HG03060 (cell line): ENCODE data around the gene DCLK1.

ENCODE experiments used
- ATAC-seq: cut with Tn5 transposase; IDR thresholded peaks from one replicate; pipeline ENCODE4 v1.9.1; 2021; ENCODE audit warnings: low read depth, moderate number of reproducible peaks; ENCODE audit not compliant: unreplicated experiment

The DCLK1 gene

DNA sequence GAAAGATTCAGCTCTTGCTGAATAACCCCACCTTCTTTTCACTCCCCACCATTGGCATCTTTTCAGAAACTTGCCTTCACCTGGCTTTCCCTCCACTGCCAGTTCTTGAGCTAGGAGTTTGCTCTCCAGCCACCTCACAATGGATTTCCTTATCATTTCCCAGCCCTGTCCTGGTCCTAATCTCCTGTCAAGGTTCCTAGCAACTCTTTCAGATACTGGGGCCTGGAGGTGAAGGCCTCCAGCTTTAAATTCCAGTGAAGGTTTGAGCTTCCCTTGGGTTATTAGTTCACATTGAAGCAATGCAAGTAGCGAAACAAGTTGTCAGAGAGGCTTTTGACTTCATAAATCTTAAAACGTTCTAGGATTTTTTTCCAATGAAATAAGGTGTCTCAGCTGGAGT is 333.9 kb downstream of the DCLK1 start:
- ATAC-seq, result no peak

DNA sequence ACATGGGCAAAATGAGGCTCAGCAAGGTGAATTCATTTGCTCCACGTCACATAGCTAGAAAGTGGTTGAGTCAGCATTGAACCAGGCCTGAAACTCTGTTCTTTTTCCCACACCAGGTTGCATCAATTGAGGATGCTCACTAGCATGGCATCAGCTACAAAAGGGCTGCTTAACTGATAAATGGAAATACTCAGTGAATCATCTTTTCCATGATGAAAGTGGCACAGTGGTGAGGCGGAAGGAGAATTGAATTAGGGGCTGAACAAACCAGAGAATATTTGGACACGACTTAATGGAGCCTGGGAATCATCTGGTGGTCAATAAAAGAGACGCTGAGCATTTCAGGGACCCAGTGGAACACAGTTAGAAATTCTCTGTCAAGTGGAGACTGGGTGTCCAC is 334.6 kb downstream of the DCLK1 start:
- ATAC-seq, result no peak

DNA sequence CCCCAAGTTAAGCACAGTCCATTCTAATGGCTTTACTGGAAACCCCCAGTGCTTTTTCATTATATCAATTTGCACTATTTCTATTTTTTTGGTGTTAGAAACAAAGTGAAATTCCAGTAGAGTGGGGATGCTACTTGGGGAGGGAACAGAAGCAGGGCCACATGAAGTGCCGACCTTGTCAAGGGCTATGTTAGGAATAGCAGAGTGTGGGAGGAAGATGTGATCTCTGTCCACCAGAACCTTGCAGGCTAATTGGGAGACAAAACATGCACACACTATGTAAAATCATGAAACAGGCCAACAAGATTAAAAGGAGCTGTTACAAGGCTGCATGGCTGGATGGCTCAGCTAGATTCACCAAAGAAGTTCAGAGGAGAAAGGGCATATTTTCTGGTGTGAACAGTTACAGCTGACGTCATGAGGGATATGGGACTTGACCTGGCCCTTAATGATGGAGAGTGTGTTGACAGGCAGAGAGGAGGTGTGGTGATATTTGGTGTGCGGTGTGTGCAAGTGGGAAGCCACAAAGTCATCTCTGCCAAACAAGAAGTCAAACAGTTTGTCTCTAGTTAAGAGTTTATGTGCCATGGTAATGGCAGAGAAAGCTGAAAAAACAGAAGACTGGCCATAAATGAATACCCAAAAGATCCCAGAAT is 336.3 kb downstream of the DCLK1 start:
- ATAC-seq, result no peak

- ATAC-seq, result no peak
Observed at GRCh38 chr13:35793823-35794222, 337.4 kb downstream of the DCLK1 start.

- no peak for ATAC-seq
Observed at GRCh38 chr13:35792911-35793310, 338.3 kb downstream of the DCLK1 start.

DNA sequence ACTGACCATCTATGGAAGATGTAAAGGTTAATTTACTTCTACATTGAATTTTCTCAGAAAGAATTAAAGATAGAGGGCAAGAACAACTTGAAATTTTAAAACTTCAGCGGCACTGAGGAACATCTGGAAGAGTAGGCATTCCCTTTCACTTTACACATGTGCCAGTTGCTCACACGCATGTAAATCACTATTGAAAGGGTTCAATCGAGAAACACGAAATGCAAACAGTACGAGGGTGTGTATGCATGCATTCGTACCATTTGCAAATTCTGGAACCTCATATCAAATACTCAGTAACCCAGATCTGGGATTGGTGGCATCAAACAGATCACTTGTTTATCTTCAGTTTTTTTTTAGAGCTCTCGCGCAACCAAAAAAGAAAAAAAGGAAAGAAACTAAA is 339.2 kb downstream of the DCLK1 start:
- no peak for ATAC-seq

DNA sequence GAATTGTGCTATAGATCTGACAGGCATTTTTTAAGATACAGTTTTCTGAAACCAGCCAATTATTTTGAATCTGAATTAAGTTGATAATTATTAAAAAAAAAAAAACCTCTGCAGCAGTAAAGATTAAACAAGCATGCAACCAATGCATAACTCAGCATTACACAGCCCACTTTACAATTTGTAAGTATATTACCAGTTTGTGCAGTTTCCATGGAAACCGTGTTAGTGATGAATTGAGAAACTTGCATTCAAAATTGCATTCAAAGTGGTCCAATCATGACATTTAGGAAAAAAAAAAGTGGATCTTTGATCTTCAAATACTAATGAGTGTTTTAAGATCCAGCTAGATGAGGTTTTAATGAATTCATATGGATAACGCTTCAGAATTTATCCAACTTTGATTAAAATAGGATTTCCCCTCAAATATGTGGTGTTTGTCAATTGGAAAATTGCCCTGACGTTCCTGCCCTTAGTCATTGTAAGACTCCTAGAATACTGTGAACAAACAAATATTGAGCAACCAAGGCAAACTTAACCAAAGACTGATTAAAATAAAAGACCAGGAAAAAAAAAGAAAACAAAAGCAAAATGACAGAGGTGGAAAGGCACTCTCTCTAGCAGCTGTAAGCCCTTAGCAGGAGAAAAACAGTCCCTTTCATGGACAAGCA is 339.9 kb downstream of the DCLK1 start:
- ATAC-seq, result no peak

DNA sequence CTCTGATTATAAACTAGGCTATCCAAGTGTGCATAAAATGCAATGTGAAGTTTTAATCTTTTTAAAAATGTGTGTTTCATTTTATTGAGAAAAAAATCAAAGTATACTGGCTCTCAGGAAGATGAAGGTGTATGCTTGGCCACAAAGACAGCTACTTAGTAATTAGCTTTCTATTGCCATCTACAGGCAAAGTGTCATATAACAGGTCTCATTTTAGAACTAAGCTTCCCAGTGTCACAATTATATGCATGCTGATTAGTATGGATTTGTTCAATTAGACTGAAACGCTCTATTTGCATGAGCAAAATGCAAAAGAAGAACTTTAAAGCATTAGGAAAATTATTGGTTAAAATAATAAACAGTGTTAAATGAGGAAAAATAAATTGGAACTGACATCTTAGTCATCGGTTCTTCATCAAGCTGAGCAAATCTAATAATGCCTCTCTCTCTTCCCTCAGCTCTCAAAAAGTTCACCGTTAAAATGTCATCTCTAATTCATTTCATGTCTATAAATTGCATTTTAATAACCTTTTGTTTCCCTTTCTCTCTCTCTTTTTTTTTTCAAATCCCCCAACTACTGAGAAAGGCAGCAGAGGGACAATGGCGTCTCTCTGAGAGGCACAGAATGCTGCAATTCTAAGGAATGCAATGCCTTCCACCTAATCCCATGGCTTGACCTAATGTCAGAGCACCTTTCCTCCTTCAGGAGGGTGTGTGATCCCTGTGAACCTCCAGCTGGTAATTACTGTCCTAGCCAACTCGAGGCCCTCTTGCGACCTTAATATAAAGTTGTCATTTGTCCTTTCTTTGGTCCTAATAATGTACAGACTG is 341.6 kb downstream of the DCLK1 start:
- ATAC-seq, result no peak

GRCh38 chr13:35787937-35788336 is 343.2 kb downstream of the DCLK1 start:
- ATAC-seq, result no peak

DNA sequence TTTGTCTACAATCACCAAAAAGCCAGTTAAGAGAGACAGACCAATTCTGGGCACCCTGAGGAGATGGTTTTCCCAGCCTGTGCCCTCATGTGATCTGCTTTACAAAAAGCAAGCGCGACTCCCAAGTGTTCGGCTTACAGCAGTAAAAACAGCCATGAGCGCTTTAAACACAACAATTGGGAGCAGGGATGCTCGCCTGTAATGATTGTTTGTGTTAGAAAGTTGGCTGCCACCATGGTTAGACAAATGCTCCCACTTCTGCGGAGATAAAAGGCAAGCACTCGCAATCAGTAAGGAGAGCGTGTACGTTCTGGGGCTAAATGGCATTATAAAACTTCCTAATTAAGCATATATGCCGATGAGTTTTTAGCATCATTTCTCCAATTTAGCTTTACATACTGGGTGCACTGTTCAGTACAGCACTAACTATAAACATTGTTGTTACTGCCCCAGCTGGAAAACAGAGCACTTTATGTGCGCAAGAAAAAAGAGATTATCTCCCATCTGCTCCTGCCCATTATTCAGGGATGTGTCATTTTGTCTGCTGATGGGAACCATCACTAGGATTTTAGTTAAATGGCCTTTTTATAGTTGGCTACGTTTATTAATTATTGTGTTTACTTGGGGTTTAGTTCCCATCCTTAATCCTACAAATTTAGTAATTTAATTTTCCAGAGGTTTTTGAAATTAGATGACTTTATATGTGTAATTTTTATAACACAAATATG is 345.4 kb downstream of the DCLK1 start:
- no peak for ATAC-seq

DNA sequence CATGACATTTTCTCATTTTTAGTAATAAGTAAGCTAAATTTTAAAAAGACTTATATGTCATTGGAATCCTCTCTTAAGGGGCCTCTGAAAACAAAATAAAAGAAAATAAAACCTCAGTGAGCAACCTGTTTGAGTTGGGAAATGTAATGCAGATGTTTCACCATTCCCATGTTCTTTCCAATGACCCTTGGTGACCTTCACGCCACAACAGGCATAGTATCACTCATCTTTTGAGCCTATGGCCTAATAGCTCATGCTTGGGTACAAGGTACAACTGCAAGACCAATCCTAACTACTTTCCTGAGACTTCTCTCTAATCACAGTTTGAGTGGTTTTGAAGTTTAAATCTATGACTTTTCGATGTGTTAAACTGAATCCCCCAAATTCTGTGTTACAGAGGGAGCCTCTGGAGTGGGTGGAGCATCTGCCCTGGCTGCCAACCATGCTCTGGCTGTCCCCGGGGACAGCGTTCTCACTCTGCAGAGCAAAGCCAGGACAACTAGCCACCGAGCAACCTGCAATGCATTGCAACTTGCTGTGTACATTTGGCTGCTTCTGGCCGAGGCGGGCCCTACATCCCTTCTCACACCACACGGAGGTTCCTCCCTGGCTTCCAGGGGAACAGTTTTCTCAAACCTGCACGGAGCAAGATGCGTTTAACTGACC is 346.8 kb downstream of the DCLK1 start:
- ATAC-seq, result no peak

GRCh38 chr13:35782793-35783192 is 348.4 kb downstream of the DCLK1 start:
- ATAC-seq, result no peak

DNA sequence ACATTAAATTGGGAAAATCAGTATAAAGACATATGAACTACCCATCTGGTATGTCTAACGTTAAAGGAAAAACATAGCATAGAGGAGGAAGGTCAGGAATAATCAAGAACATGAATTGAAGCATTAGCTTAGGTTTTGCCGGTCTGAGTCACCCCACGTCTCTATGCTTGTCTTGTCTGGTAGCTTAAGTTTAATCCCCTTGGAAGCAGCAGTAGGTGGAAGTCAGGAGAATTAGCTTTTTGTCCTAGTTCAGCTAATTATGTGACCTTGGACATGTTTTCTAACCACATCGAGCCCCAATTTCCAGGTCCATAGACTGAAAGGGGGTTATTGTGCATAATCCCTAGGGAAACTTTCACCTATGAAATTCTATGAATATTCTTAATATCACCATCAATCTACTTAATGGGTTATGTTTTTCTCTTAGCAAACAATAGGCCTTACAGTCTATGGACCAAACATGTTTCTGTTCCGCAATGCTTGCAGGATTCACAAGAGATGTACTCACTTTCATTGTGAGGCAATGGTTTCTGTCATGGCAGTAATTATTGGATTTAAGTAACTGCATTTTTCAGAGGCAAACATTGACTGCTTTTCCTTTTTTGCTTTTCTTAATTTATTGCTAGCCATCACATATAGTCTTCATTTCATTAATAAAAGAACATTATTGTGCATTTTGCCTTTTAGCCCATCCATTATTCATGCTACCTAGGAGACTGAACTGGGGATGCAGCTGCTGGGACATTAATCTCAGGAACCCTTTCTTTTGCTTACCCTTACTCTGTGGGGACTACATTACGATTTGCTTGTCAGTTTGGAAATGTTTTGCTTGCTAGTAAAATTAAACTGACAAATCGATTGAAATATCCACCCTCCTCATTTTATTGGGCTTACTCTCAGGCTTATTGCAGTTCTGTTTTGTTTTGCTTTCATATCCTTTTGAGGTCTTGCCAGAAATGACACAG is 349.9 kb downstream of the DCLK1 start:
- no peak for ATAC-seq

DNA sequence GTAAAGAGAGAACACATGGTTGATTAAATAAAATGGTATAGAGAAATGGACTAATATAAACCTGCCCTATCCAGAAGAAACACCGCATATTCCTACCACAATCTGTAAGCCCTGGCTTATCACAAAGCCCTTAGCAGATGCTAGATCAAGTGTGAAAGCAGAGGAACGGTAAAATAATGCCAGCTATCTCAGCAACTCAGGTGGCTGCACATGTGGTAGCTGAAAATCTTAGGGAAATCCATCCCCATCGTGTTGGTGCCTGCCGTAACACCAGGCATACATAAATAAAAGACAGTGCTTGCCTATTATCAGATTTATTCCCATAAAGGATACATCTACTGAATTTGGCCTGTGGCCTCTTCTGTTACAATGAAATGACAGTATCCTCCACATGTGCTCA is 350.6 kb downstream of the DCLK1 start:
- no peak for ATAC-seq

DNA sequence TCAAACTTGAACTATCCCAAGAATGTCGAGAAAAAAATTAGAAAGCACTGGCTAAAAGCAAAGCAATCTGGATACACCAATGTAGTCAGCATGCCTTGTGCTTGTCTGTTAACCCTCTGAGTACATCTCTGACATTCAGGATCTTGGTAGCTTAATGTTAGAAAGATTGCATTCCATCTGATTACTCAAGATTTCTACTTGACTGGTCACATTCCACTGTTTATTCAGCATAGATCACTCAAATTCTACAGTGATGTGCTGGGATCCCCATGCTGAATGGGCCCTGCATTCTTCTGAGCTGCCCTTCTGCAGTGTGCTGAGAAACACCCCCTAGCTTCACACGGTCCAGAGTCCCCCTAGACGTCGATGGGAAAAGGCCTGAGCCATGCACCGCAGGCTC is 359.3 kb downstream of the DCLK1 start:
- no peak for ATAC-seq

GRCh38 chr13:35770756-35771297 is 360.4 kb downstream of the DCLK1 start:
- no peak for ATAC-seq

GRCh38 chr13:35769812-35770211 is 361.4 kb downstream of the DCLK1 start:
- no peak for ATAC-seq

- no peak for ATAC-seq
Observed at GRCh38 chr13:35768551-35768950, 362.6 kb downstream of the DCLK1 start.

- no peak for ATAC-seq
Observed at GRCh38 chr13:35768073-35768472, 363.1 kb downstream of the DCLK1 start.
